Inflammatory macrophage treated with lipopolysaccharide for 4 hours (primary cell): ENCODE results near the gene RAB22A.

Source experiments
- DNase-seq: peaks from one replicate; pipeline ENCODE4 v3.0.0-alpha.2; 2020

RAB22A gene

DNA sequence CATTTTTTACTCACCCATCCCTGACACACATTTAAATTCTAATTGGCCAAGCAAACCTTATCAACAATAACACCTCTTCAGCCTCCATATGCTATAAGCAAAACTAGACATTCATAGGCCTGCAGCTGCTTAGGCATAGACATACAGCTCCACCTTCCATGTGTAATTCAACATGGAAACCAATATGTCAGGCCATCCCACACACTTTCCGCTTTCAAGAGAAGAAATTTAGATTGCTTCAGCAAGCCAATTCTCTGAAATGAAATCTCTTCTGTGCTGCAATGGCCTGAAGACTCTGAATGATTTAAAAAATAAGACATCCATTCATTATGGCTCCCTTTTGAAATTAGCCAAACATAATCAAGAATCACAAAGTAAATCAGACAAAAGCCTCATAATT lies 4.5 kb upstream of the RAB22A start:
- peak; percentile 80 for DNase-seq

DNA sequence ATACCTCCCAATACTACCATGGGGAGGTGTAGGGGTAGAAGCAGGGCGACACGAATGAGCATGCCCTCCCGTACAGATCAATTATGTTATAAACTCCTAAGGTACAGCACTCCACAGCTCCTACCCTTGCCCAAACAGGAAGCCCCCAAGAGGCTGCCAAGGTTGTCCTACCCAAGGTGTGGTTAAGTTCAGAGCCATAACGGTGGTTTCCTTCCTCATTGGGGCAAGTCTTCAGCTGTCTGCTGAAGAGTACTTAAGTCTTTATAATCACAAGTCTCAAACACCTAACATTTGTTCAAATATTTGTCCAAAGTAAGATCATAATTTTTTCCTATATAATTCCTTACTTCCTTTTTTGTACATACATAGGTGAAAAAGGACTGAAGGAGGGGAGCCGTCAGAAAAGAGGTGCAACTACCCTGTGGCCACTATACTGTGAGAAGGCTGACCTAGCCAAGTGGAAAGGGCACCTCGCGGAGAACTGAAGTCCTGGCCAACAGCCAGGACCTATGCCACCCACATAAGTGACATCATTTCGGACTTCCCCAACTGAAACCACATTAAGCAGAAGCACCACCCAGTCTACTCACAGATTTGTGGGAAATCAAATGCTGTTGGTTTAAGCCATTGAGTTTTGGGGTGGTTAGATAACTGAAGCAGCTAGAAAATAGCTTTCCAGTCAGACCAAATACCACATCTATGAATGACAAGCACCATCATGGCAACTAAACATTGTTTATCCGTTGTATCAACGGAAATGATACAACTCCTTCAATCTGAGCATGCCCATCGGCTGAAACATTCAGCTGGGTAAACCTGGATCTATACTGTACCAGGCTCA lies 2.9 kb upstream of the RAB22A start:
- peak; percentile 97 for DNase-seq

DNA sequence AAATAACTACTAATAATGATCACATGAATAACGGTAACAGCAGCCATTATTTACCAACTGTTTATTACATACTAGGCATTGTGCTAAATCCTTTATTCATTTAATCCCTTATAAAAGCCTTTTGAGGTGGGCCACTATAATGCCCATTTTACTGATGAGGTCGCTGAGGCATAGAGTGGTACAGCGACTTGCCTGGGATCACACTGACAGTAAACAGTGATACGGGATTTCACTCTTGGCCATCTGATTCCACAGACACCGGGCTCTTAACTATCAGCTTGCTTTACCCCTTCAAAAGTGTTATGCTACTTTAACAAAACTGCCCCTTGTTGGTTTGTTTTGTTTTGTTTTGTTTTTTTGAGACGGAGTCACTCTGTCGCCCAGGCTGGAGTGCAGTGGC lies 2.2 kb upstream of the RAB22A start:
- DNase-seq = no peak

DNA sequence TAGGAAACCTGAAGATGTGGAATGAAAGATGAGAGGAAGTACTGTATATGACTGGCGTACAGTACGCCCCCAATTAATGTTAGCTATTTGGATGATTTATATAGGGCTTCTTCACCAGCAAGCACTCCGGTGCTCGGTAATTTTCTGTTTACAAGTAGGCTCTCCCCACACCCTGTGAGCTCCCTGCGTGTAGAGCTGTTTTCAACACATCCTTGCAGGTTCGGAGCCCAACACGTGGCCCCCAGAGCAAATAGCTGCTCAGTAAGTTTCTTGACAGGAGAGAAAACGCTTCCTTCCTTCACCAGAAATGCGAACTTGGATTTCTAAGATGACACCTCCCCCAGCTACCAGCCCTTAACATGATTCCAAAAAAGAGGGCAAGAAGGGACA lies 1.2 kb upstream of the RAB22A start:
- no peak for DNase-seq

DNA sequence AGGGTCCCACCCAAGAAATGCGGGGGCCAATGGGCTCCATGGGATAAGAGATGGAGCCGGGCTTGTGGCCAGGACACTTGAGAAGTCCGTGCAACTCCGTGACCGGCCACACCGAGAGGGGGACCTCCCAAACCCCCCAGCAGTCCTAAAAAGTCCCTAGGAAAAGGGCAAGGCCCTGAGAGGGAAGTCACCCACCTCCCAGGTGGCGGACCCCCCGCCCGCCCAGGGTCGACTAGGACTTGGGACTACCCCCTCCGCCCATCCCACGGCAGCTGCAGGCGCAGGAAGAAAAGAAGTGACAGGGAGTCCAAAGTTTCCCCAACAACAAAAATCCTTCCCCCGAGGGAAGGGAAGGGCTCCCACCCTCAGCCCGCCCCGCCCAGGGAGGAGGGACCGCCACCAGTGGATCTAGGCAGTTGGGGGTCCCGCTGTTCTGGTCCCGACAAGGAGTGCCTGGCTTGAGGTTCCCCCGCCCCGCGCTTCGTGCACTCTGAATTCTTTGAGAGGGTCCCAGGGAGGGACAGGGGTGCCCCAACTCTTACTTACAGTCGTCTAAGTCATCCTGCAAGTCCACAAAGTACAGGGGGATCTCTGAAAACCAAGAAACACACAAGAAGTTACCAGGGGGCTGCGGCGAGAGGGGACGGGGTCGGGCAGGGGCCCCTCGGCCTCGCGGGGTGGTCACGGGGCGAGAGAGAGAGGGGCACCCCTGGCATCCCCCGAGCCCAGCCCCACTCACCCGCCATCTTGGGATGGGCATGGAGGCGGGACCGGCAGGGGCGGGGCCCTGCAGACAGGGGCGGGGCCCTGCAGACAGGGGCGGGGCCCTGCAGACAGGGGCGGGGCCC lies 611 bp upstream of the RAB22A start:
- DNase-seq = peak; percentile 63

DNA sequence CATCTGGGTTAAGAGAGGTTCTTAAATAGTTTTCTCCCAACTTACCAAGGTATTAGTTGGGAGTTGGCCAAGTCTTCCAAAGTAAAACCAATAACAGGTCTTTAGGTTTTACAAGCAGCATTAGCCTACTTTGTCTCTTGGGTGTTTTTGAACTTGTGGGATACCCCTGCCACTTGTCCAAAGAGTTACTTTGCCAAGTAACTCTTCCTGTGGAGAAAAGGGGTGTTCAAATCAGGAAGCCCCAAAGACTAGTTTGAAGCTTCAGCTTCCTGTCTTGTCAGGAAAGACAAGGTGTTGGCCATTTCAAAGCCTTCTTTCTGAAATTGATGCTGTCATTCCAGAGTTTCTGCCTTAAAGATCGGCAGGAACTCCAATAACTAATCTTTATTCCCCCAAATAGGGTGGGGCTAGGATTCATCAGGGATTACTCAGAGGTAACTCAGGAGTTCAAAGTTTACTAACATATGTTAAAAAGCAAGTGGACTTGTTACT lies 822 bp downstream of the RAB22A start:
- DNase-seq = no peak

DNA sequence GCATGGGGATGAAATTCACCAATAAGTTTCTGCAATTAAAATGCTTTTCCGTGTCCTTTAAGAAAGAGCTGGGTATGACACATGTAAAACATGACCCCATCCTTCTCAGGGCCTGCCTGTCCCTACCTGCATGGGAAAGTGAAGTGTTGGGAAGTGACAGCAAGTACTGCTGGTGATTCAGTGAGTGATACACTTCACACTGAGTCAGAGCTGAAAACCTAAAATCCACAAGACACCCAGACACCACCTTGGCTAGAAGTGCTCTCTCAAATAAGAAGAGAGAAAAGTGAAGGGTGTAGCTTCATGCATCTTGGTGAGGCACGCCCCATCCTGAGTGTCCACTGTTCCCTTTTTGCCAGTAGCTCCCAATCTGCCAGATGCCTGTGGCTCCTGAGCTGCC lies 3.3 kb downstream of the RAB22A start:
- no peak for DNase-seq

DNA sequence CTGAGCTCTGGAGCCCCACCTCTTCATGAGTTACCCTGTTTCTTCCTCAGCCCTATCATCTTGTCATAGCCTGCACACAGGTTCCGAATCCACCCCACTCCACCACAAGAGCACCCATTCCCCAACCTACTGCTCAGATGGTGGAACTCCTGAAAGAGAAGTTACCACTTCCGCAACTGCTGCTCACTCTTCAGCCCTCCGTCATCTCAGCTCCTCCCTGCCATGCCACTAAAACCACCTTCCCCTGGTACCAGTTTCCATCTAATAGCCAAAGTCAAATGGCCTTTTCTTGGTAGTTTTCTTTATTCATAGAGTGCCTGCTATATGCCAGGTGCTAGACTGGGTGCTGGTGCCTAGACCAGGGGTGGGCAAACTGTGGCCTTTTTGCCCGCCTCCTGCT lies 3.9 kb downstream of the RAB22A start:
- DNase-seq = peak; percentile 43

DNA sequence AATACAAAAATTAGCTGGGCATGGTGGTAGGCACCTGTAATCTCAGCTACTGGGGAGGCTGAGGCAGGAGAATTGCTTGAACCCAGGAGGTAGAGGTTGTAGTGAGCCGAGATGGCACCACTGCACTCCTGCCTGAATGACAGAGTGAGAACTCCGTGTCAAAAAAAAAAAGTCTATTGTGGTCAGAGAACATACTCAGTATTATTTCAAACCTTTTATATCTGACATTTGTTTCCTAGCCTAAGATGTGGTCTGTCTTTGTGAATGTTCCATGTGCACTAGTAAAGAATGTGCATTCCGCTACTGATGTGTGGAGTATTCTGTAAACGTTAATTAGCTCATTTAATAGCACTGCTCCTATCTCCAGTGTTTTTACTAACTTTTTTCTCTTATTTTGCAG lies 11.7 kb downstream of the RAB22A start:
- no peak for DNase-seq

DNA sequence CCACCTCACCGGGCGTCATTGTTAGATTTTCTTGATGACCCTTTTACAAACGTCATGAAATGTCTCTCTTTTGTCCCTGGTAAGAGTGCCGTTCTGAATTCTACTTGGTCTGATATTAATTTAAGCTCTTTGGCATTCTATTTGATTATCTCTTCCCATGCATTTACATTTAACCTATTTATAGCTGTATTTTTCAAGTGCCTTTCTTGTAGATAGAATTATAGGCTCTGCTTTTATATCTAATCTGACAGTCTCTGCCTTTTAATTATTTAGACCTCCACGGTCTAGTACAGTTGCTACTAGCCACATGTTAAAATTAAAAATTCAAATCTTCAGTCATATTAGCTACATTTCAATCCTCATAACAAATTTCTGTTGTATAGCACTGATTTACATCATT lies 12.6 kb downstream of the RAB22A start:
- DNase-seq = no peak

DNA sequence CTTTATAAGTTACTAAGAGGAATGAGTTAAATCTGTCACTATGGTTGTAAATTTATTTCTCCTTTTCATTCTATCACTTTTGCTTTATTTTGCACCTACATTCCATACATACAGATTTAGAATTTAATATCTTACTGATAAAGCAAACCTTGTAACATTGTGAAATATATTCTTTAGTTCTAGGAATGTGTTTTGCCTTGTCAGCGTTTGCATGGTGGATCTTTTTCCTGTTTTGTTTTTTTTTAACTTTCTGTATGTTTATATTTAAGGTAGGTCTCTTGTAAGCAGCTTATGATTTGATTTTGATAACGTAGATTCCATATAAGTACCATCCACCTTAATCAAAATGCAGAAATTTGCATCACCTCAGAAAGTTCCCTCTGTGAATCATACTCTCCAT lies 16.4 kb downstream of the RAB22A start:
- DNase-seq = no peak

DNA sequence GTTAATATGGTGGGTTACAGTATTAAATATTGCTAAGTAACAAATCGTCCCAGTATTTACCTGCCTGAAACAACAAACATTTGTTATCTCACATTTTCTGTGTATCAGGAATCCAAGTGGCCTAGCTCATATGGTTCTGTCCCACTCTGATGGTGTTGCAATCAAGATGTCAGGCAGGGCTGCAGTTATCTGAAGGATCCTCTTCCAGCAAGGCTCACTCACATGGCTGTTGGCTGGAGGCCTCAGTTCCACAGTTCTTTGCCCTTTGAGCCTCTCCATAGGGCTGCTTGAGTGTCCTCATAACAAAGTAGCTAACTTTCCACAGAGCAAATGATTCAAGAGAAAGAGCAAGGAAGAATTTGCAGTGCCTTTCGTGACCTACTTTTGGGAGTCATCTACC lies 17.7 kb downstream of the RAB22A start:
- DNase-seq = no peak

DNA sequence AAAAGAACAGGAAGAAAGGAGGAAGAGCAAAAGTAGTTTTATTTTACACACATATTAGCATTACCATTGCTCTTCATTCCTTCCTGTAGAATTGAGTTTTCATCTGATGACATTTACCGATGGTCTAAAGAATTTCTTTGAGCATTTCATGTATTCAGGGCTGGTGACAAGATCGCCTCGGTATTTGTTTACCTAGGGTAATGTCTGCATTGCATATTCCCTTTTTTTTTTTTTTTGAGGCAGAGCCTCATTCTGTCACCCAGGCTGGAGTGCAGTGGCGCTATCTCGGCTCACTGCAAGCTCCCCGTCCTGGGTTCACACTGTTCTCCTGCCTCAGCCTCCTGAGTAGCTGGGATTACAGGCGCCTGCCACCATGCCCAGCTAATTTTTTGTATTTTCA lies 19.3 kb downstream of the RAB22A start:
- no peak for DNase-seq

DNA sequence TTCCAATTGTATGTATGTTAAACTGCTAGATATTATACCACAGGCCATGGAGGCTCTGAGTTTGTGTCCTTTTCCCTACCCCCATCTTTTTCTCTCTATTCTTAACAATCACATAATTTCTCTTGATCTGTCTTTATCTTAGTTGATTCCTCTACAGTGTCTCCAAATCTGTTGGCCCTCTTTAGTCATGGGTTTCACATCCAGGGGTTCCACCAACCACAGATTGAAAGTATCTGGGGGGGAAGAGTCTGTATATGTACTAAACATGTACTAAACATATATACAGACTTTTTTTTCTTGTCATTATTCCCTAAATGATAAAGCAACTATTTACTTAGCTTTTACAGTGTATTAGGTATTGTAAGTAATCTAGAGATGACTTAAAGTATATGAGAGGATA lies 20.2 kb downstream of the RAB22A start:
- no peak for DNase-seq

DNA sequence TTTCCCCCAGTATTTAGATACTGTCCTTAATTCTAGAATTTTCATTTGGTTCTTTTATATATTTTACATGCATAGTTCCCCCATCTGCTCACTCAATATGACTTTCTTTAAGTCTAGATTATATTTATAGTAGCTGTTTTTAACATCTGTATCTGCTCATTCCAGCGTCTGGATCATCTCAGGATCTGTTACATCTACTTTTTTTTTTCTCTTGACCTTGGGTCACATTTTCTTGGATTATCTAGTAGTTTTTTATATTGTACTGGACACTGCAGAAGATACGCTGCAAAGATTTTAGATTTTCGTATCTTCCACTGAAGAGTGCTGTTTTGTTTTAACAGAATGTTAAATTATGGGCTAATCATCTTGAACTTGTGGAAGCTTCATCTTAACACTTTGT lies 20.7 kb downstream of the RAB22A start:
- DNase-seq = no peak

DNA sequence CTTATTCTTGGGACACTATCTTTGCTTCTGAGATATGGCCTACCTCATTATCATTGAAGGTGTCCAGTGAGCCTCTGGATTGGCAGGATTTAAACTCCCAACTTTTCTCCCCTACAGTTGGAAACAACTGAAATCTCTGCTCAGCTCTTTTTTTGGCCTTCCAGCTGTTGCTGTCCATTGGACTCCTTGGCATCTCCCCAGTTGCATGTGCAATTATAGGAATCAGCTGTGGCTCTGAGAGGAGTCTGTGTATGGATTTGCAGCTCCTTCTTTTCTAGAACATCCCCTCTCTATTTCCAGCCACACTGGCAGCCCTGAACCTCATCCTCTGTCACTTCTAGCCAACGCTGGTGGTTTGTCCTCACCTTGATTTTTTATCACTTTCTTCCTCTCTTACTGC lies 21.2 kb downstream of the RAB22A start:
- no peak for DNase-seq

DNA sequence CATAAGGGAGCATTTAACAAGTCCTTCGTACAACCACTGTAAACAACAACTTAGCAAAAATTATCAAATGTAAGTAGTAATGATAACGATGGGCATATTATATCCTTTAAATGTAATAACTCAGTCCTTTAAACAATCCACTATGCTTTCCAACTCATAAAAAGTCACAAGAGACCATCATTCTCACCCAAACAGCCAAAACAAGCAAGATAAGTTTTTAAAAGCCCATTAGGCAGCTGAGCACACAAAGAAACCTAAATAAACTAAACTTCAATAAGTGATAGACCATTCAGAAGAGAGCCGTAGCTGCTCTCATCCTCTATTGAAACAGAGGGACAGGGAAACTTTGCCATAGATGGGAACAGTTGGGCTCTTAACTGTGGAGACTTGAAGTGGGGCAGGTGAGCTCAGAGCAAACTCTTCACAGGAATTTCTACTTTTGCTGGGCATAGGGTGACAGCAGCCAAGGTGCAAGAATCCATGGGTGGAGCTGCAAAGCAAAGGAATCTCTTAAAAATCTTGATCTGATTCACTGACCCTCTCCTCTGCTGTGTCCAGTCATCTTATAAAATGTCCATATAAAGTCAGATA lies 22.5 kb downstream of the RAB22A start:
- DNase-seq = no peak

DNA sequence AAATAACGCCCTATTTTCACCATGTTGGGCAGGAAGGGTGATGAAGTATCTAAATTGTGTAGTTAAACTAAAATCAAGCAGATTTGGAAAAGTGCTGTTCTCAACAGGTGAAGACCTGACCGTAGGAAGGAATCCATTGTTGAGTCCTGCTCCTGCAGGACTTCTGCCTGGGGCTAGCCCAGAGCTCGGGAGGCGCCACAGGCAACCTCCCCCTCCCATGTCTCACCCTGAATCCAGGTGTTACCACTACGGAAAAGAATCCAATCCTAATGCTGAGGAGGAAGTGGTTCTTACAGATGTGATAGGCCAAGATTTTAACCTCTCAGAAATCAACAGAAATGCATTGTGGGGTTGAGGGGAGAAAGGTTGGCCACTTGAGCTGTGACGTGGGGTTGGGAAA lies 30.2 kb downstream of the RAB22A start:
- DNase-seq = no peak

DNA sequence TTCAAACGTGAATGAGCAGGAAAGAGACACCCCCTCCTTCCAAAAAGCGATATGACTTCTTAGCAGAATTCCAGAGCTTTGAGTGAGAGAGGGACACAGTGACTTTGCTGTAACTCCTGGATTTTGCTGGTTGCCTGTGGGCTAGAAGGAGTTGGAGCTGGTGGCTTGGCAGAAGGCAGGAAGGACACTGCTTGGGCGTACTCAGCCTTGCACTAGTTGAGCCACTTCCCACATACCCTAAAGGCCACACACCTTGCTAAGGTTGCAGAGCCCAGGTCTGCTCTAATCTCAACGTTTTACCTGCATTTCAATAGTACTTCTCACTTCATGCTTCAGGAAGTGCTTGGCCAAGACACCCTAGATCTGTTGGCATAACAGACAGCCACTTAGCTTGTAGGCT lies 30.6 kb downstream of the RAB22A start:
- no peak for DNase-seq

DNA sequence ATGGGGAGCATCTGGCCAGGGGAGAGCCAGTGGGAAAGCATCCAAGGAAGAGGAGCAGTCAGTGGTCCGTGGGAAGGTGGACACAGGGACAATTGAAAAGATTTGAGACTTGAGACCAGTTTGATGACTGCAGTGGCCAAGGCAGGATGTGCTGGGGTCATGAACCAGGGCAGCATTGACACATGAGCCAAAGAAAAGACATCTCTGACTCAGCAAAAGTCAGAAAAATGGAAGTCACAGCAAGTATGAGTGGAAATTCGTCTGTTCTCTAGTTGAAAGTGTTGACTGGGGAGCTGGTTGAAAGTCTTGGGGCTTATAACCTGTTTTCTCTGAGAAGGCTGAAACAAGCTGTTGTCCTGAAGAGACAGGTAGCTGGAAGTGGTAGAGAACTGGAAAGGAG lies 31.3 kb downstream of the RAB22A start:
- DNase-seq = no peak

DNA sequence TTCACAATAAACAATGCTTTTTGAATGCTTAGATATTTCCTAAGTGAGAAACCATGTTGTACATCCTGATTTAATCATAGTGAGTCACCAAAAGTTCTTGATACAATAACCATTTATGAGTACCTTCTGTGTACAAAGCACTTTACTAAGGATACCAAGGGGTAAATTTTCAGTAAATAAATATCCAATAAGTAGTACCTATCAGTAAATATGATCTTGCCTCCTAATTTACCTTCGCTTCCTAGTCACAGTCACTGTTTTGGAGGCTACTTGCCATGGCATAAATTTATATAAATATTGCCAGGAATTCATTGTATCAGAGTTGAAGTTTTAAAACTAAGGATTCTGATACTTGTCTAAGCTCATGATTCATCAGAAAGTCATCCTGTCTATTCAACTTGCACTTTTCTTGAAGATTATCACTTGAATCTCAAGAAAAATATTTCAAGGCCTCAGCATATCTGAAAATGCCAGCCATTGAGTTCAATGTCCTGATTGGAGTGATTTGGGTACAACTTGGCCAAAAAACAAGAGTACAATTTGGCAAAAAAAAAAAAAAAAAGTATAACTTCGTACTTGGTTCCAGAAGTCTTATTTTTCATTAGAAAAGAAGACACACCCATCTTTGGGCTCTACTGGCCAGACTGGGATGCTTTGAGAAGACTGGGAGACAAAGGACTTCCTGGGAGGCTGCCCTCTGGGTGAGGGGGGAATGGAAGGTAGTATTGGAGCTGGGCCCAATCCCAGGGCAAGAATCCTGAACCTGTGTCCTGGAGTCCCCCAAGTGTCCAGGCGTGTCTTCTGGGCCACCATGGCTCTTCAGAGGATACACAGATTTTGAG lies 32.8 kb downstream of the RAB22A start:
- no peak for DNase-seq

DNA sequence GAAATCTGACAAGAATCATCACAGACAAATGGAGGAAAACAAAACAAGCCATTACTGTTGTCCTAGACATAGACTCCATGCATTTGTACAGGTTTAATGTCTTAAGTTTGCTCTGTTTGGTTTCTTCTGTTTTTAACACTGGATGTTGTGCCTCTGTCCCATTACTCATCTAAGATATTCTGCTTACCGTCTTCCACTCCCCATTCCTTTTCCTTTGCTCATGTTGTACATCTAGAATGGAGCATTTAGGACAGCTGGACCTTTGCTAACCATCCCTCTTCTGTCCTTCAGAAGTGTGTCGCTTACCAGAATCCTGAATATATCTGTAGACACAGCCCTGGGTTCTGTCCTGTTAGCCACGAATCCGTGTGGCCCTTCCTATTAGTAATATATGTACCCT lies 35.2 kb downstream of the RAB22A start:
- no peak for DNase-seq

DNA sequence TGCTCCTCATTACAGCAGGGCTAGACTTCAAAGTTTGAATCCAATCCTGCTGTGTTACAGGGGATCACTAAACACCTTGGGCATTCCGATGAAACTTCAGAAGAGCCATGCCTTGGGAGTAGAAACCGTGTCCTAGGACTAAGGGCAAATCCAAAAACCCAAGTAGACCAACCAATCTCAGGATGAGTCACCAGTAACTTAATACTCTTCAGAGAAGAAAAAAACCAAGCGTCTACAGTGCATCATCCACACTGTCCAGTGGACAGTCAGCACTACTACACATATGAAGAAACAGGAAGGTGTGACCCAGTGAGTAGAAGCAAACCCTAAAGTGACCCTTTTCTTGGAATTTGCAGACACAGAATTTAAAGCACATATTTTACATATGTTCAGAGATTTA lies 40.1 kb downstream of the RAB22A start:
- no peak for DNase-seq
